H9 (cell line): ENCODE measurements around the gene HOXC10. TPM values are rescaled to one million over a fixed set of nuclear protein-coding genes. Genes with fewer than 3 reads are reported as not detected.

Experiments
- DNase-seq: peaks from one replicate; pipeline ENCODE4 v3.0.0-alpha.2; 2017
- H2AFZ ChIP-seq: one replicate; pipeline ENCODE4 v1.6.1; 2013; ENCODE audit warnings: mild to moderate bottlenecking, low read length, control low read depth, moderate library complexity
- H2AK5ac ChIP-seq: 2 replicates; pipeline ENCODE4 v1.6.1; 2013; ENCODE audit warnings: low read length, control low read depth, mixed read lengths; ENCODE audit not compliant: insufficient read length
- H2BK120ac ChIP-seq: one replicate; pipeline ENCODE4 v1.6.1; 2013; ENCODE audit warnings: low read depth, mild to moderate bottlenecking, low read length, control low read depth, inconsistent platforms; ENCODE audit not compliant: poor library complexity, severe bottlenecking
- H2BK12ac ChIP-seq: 2 replicates; pipeline ENCODE4 v1.6.1; 2013; ENCODE audit warnings: low read length, control low read depth, mixed read lengths, low read depth; ENCODE audit not compliant: insufficient read length
- H2BK15ac ChIP-seq: 2 replicates; pipeline ENCODE4 v1.6.1; 2013; ENCODE audit warnings: low read depth, low read length, control low read depth
- H2BK20ac ChIP-seq: one replicate; pipeline ENCODE4 v1.6.1; 2013; ENCODE audit warnings: low read depth, mild to moderate bottlenecking, low read length, control low read depth, inconsistent platforms; ENCODE audit not compliant: poor library complexity, severe bottlenecking
- H2BK5ac ChIP-seq: 2 replicates; pipeline ENCODE4 v1.6.1; 2013; ENCODE audit warnings: low read length, control low read depth, mixed read lengths; ENCODE audit not compliant: insufficient read length
- H3K14ac ChIP-seq: 2 replicates; pipeline ENCODE4 v1.6.1; 2013; ENCODE audit warnings: low read length, control low read depth; ENCODE audit not compliant: insufficient read depth
- H3K18ac ChIP-seq: 2 replicates; pipeline ENCODE4 v1.6.1; 2013; ENCODE audit warnings: low read depth, mild to moderate bottlenecking, mixed read lengths, low read length, control low read depth; ENCODE audit not compliant: insufficient read length
- H3K23ac ChIP-seq: 2 replicates; pipeline ENCODE4 v1.6.1; 2013; ENCODE audit warnings: low read length, control low read depth, mixed read lengths, low read depth; ENCODE audit not compliant: insufficient read length
- H3K23me2 ChIP-seq: 2 replicates; pipeline ENCODE4 v1.6.1; 2013; ENCODE audit warnings: low read depth, mild to moderate bottlenecking, mixed read lengths, low read length, control low read depth; ENCODE audit not compliant: insufficient read length, poor library complexity, severe bottlenecking
- H3K27ac ChIP-seq: 2 replicates; pipeline ENCODE4 v1.5.1; 2013; ENCODE audit warnings: low read length, control low read depth, mixed read lengths, low read depth; ENCODE audit not compliant: insufficient read length
- H3K27me3 ChIP-seq: 2 replicates; pipeline ENCODE4 v1.6.1; 2013; ENCODE audit warnings: low read length, control low read depth, inconsistent platforms; ENCODE audit not compliant: insufficient read depth
- H3K4ac ChIP-seq: 2 replicates; pipeline ENCODE4 v1.6.1; 2013; ENCODE audit warnings: low read depth, mild to moderate bottlenecking, control low read depth, inconsistent platforms, low read length, moderate library complexity
- H3K4me1 ChIP-seq: 2 replicates; pipeline ENCODE4 v1.6.1; 2013; ENCODE audit warnings: low read length, control low read depth, inconsistent platforms; ENCODE audit not compliant: insufficient read depth
- H3K4me2 ChIP-seq: 2 replicates; pipeline ENCODE4 v1.6.1; 2013; ENCODE audit warnings: low read length, control low read depth, mixed read lengths; ENCODE audit not compliant: insufficient read length, insufficient read depth
- H3K56ac ChIP-seq: 2 replicates; pipeline ENCODE4 v1.6.1; 2013; ENCODE audit warnings: low read depth, mild to moderate bottlenecking, mixed read lengths, low read length, control low read depth; ENCODE audit not compliant: insufficient read length
- H3K79me1 ChIP-seq: 2 replicates; pipeline ENCODE4 v1.6.1; 2013; ENCODE audit warnings: low read depth, mild to moderate bottlenecking, moderate library complexity, low read length, control low read depth, inconsistent platforms; ENCODE audit not compliant: insufficient read depth, poor library complexity, severe bottlenecking
- H3K79me2 ChIP-seq: 2 replicates; pipeline ENCODE4 v1.6.1; 2013; ENCODE audit warnings: low read length, control low read depth, inconsistent platforms; ENCODE audit not compliant: insufficient read depth
- H3K9ac ChIP-seq: 2 replicates; pipeline ENCODE4 v1.6.1; 2013; ENCODE audit warnings: low read length, control low read depth, mixed read lengths; ENCODE audit not compliant: insufficient read length; ENCODE audit errors: extremely low read depth
- H3K9me3 ChIP-seq: one replicate; pipeline ENCODE4 v1.6.1; 2013; ENCODE audit warnings: low read depth, low read length, inconsistent platforms; ENCODE audit not compliant: control insufficient read depth
- H3T11ph ChIP-seq: one replicate; pipeline ENCODE4 v1.6.1; 2013; ENCODE audit warnings: mild to moderate bottlenecking, low read length, control low read depth, inconsistent platforms
- H4K20me1 ChIP-seq: one replicate; pipeline ENCODE4 v1.6.1; 2013; ENCODE audit not compliant: control insufficient read depth, insufficient read length, insufficient read depth
- H4K5ac ChIP-seq: 2 replicates; pipeline ENCODE4 v1.6.1; 2013; ENCODE audit warnings: low read depth, mild to moderate bottlenecking, mixed read lengths, low read length, control low read depth; ENCODE audit not compliant: insufficient read length
- H4K8ac ChIP-seq: replicated peaks from 2 replicates; pipeline ENCODE4 v1.6.1; 2013; ENCODE audit warnings: low read length, control low read depth, mixed read lengths, low read depth; ENCODE audit not compliant: insufficient read length
- H4K91ac ChIP-seq: 2 replicates; pipeline ENCODE4 v1.6.1; 2013; ENCODE audit warnings: low read depth, mild to moderate bottlenecking, moderate library complexity, mixed read lengths, low read length, control low read depth; ENCODE audit not compliant: insufficient read length
- H3K27ac Mint-ChIP-seq, 3 experiments: 2 replicates in 2 of 3; 3 replicates in 1 of 3; pipeline ENCODE4 v1.8.0; 2020 to 2021; ENCODE audit warnings: mixed read lengths in 3 of 3, mild to moderate bottlenecking in 1 of 3, moderate library complexity in 1 of 3
- H3K27me3 Mint-ChIP-seq: 2 replicates; pipeline ENCODE4 v1.8.0; 2021; ENCODE audit warnings: low read depth, mild to moderate bottlenecking, moderate library complexity, mixed read lengths
- H3K36me3 Mint-ChIP-seq, 3 experiments: 2 replicates in 2 of 3; 3 replicates in 1 of 3; pipeline ENCODE4 v1.8.0; 2020 to 2021; ENCODE audit warnings: low read depth in 3 of 3, mixed read lengths in 3 of 3; ENCODE audit not compliant: insufficient read depth in 1 of 3
- H3K4me1 Mint-ChIP-seq, 2 experiments: 2 replicates each; pipeline ENCODE4 v1.8.0; 2020; ENCODE audit warnings: mixed read lengths in 2 of 2
- H3K4me3 Mint-ChIP-seq, 2 experiments: 2 replicates in 1 of 2; 3 replicates in 1 of 2; pipeline ENCODE4 v1.8.0; 2020 to 2021; ENCODE audit warnings: mild to moderate bottlenecking in 2 of 2, mixed read lengths in 2 of 2, moderate library complexity in 1 of 2
- H3K9me3 Mint-ChIP-seq, 2 experiments: 2 replicates in 1 of 2; 3 replicates in 1 of 2; pipeline ENCODE4 v1.8.0; 2020; ENCODE audit warnings: mild to moderate bottlenecking in 2 of 2, mixed read lengths in 2 of 2, moderate library complexity in 1 of 2
- WGBS: extraction: QIAGEN DNeasy Blood & Tissue Kit; methylation state at CpG from one replicate; pipeline ENCODE4 v1.1.7; 2013; ENCODE audit warnings: missing lambda C conversion rate, low lambda C conversion rate, mixed read lengths; ENCODE audit not compliant: insufficient read length; ENCODE audit errors: extremely low coverage; 5-methylcytosine and 5-hydroxymethylcytosine counted together
- total RNA-seq: library from RNA; stranded (reverse); gene quantifications from 2 replicates; pipeline ENCODE4 v1.2.1, GENCODE V29; 2021
- TF ChIP-seq, protein P1 (sequence below): fragments of 200-600 bp; sonication (generic); conservative IDR thresholded peaks from 3 replicates; pipeline ENCODE4 v1.8.0; 2021; ENCODE audit warnings: antibody characterized with exemption, mild to moderate bottlenecking

Gene HOXC10
- total RNA-seq, 1 experiment from 2014 or later = not detected

DNA sequence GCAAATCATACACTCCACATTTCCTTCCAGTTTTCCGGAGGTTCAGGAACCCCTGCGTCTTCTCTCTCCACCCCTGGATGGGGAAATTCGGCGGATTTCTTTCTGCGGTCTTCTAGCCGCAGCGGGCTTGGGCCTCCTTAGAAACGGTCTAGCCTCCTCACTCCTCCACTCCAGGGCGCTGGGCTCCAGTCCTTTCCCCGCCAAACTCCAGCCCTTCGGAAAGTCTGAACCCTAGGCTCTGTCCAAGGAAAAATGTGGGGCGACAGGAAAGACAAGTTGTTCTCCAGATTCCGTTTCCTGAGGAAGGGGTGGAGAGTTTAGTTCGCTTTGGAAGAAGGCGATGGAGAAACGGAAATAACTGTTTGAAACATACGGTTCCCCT lies 1.4 kb upstream of the HOXC10 start:
- H3K4me1 ChIP-seq = no peaks in the 10 kb centered on the region
- Mint-ChIP-seq H3K27me3 (peaks cover 100% of the 10 kb centered on the region), H3K4me1 (peaks cover 3 to 10% of the 10 kb centered on the region in 2 experiments; a peak in 2 of 4 replicates), H3K4me3 (no peak overlapping the region), H3K9me3 (peaks cover 7 to 14% of the 10 kb centered on the region in 2 experiments; a peak in 4 of 5 replicates), H3K36me3 (no peaks in the 10 kb centered on the region; a peak in 2 of 7 replicates), H3K27ac (no peak overlapping the region)
- no peak overlapping the region for H2BK15ac ChIP-seq
- H3K23ac ChIP-seq = no peak overlapping the region
- no peak overlapping the region for H4K91ac ChIP-seq
- no peak overlapping the region for H2AFZ ChIP-seq
- H4K8ac ChIP-seq = no peak overlapping the region
- H2AK5ac ChIP-seq = no peak overlapping the region
- no peaks in the 10 kb centered on the region for H3K23me2 ChIP-seq
- H2BK5ac ChIP-seq = no peak overlapping the region
- H3K4me2 ChIP-seq = no peak overlapping the region
- no peaks in the 10 kb centered on the region for H3K79me1 ChIP-seq
- H3K27ac ChIP-seq = no peak overlapping the region
- TF ChIP-seq, protein P1, sequence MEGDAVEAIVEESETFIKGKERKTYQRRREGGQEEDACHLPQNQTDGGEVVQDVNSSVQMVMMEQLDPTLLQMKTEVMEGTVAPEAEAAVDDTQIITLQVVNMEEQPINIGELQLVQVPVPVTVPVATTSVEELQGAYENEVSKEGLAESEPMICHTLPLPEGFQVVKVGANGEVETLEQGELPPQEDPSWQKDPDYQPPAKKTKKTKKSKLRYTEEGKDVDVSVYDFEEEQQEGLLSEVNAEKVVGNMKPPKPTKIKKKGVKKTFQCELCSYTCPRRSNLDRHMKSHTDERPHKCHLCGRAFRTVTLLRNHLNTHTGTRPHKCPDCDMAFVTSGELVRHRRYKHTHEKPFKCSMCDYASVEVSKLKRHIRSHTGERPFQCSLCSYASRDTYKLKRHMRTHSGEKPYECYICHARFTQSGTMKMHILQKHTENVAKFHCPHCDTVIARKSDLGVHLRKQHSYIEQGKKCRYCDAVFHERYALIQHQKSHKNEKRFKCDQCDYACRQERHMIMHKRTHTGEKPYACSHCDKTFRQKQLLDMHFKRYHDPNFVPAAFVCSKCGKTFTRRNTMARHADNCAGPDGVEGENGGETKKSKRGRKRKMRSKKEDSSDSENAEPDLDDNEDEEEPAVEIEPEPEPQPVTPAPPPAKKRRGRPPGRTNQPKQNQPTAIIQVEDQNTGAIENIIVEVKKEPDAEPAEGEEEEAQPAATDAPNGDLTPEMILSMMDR = no peak
- H2BK12ac ChIP-seq = no peak overlapping the region
- no peak overlapping the region for H3K56ac ChIP-seq
- H2BK20ac ChIP-seq = no peak overlapping the region
- H3K79me2 ChIP-seq = no peaks in the 10 kb centered on the region
- no peak overlapping the region for H3K18ac ChIP-seq
- H4K20me1 ChIP-seq = no peaks in the 10 kb centered on the region
- no peak overlapping the region for H3K9ac ChIP-seq
- H3K9me3 ChIP-seq = no peaks in the 10 kb centered on the region
- DNase-seq = no peak
- H2BK120ac ChIP-seq = no peak overlapping the region
- H3T11ph ChIP-seq = no peak overlapping the region
- H3K14ac ChIP-seq = no peak overlapping the region
- peaks cover 94% of the 10 kb centered on the region for H3K27me3 ChIP-seq
- no CpG with 5 or more reads among the region's 17 CpGs for WGBS
- no peak overlapping the region for H4K5ac ChIP-seq
- H3K4ac ChIP-seq = no peak overlapping the region
